Measurements from ENCODE around the gene NFE2.
"Not testable (repeated sequence)": the region's sequence is repeated elsewhere in the genome, so short reads cannot be mapped to it uniquely, and the experiment has no call there.

Gene NFE2

DNA sequence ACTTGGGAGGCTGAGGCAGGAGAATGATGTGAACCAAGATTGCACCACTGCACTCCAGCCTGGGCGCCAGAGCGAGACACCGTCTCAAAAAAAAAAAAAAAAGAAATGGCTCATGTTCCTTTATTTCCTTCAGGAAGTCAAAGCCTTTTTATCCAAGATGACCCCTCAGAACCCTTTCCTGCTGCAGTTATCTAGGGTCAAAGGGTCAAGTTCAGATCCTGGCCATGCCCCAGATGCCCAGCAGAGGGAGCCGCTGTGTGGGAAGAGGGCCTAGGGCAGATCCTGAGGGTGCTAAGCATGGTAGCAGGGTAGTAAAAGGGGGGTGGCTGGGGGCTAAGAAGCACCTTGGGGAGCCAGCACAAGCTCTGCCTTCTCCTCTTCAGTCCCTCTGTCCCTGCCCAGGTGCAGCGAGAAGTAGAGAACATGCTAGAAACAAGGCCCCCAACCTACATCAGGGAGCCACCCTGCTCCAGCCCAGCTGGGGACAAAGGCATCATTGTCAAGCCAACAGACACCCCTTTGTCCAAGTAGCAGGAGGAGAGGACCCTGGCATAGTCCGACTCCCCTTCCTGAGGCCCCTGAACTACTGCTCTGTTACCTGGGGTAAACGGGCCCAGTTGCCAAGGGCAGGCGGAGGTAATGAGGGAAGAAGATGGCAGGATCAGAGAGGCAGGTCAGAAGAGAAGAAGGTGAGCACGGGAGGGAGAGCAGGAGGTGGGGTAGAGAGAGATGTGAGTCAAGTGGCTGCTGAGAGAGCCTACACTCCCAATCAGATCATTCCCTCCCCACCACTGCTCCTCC, 6.5 kb downstream of the NFE2 start:
- Histone ChIP-seq H3K4me1 (ENCODE audit: control insufficient read depth, insufficient read depth, low read length, poor library complexity, severe bottlenecking) (no peaks in the 10 kb centered on the region), H3K9me3 (ENCODE audit: control insufficient read depth, low read length) (no peaks in the 10 kb centered on the region), H3K36me3 (ENCODE audit: control insufficient read depth, insufficient read depth, low read length) (no peaks in the 10 kb centered on the region), H3K27me3 (replicated peaks; ENCODE audit: control insufficient read depth, insufficient read depth, low read length, poor library complexity, severe bottlenecking) (no peaks in the 10 kb centered on the region), H3K27ac (ENCODE audit: insufficient read depth, low read length, poor library complexity, severe bottlenecking) (no peak overlapping the region), H3K4me3 (ENCODE audit: insufficient read depth, low read depth, low read length, poor library complexity, severe bottlenecking) (no peak overlapping the region)
- DNase-seq, result peak in 2 of 3 donors; percentile 19 to 42

DNA sequence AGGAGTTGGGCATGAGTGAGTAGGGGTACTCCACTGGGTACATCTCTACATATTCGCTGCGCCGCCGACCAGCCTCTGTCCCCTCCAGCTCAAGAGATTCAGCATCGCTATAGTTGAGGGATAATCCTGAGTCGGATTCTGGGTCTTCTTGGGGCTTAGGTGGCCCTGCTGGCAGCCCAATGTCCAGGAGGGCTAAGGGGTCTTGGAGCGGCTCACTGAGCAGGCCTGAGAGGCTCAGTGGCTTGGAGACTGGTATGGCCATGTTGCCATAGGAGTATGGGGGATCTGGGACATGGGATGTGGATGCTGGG, 7.9 kb downstream of the NFE2 start:
- Histone ChIP-seq H3K4me3 (ENCODE audit: insufficient read depth, low read depth, low read length, poor library complexity, severe bottlenecking) (no peak overlapping the region), H3K9me3 (ENCODE audit: control insufficient read depth, low read length) (no peaks in the 10 kb centered on the region), H3K36me3 (ENCODE audit: control insufficient read depth, insufficient read depth, low read length) (peaks cover 2% of the 10 kb centered on the region), H3K27me3 (replicated peaks; ENCODE audit: control insufficient read depth, insufficient read depth, low read length, poor library complexity, severe bottlenecking) (no peaks in the 10 kb centered on the region), H3K4me1 (ENCODE audit: control insufficient read depth, insufficient read depth, low read length, poor library complexity, severe bottlenecking) (no peaks in the 10 kb centered on the region), H3K27ac (ENCODE audit: insufficient read depth, low read length, poor library complexity, severe bottlenecking) (no peak overlapping the region)
- no peak for DNase-seq

DNA sequence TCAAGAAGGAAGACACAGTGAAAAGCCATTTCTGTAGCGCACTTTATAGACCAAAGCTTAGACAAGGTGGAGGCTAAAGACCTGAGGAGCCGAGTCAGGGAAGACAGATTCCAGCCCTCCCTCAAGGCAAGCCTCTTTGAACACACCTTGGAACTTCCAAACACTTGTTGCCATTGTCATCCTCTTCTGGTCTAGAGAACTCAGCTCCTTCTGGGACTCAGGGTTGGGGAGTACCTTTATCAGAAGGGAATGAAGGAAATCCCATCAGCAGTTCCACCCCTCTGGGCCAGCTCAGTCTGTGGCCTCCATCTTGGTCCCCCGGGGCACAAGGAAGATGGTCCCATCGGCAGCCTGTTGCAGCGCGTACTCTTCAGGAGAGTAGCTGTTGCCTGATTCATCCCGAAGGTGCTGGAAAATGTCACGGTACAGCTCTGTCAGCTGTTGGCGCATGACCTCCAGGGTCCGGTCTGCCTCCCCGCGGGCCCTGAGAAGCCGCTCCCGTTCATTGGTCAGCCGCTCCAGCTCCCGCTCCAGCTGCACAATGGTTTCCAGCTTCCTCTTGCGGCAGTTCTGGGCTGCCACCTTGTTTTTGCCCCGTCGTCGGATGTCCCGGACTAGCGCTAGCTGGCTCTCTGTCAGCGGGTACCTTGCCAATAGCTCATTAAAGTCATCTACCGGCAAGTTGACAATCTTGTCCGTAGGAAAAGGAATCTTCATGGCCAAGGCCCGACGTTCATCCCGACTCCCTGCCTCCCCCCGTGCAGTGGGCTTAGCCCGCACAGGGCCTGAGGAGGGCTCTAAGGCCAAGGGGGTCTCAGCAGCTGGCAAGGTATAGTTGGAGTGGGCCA, 8.5 kb downstream of the NFE2 start:
- Histone ChIP-seq H3K36me3 (ENCODE audit: control insufficient read depth, insufficient read depth, low read length) (peaks cover 8% of the 10 kb centered on the region), H3K27me3 (replicated peaks; ENCODE audit: control insufficient read depth, insufficient read depth, low read length, poor library complexity, severe bottlenecking) (no peaks in the 10 kb centered on the region), H3K9me3 (ENCODE audit: control insufficient read depth, low read length) (no peaks in the 10 kb centered on the region), H3K4me3 (ENCODE audit: insufficient read depth, low read depth, low read length, poor library complexity, severe bottlenecking) (no peak overlapping the region), H3K27ac (ENCODE audit: insufficient read depth, low read length, poor library complexity, severe bottlenecking) (no peak overlapping the region), H3K4me1 (ENCODE audit: control insufficient read depth, insufficient read depth, low read length, poor library complexity, severe bottlenecking) (no peaks in the 10 kb centered on the region)
- no peak for DNase-seq

DNA sequence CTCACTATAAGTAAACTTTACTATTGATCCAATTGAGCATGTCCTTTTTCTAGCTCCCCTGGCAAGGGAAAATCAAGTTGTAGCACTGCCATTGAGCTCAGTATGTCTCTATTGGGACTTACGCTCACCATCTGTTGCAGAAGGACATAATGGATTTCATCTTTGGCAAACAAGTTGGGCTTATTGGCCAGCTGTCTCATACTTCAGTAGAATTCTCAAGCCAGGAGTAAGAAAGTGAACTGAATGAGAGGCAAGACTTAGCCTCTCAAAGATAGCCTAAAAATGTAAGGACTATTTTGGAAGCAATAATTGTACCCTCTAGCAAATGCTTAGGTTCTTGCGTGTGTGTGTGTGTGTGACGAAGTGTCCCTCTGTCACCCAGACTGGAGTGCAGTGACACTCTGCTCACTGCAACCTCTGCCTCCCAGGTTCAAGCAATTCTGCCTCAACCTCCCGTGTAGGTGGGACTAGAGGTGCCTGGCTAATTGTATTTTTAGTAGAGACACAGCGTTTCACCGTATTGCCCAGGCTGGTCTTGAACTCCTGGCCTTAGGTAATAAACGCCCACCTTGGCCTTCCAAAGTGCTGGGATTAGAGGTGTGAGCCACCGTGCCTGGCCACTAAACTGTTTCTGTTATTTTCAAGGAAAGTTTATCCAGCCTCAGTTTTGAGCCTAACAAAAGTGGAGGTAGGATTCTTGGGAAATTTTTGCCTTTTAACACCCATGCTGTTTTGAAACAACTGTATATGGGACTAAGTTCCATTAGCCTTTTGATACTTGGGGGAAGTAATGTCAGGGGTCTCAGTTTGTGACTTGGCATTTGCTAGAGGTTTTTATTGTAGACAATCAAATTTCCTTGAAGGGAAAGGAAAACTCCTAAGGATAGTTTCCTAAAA, 13.3 kb downstream of the NFE2 start:
- Histone ChIP-seq H3K4me1 (ENCODE audit: control insufficient read depth, insufficient read depth, low read length, poor library complexity, severe bottlenecking) (peaks cover 19% of the 10 kb centered on the region), H3K36me3 (ENCODE audit: control insufficient read depth, insufficient read depth, low read length) (peaks cover 51% of the 10 kb centered on the region), H3K9me3 (ENCODE audit: control insufficient read depth, low read length) (no peaks in the 10 kb centered on the region), H3K27ac (ENCODE audit: insufficient read depth, low read length, poor library complexity, severe bottlenecking) (no peak overlapping the region), H3K27me3 (replicated peaks; ENCODE audit: control insufficient read depth, insufficient read depth, low read length, poor library complexity, severe bottlenecking) (no peaks in the 10 kb centered on the region), H3K4me3 (ENCODE audit: insufficient read depth, low read depth, low read length, poor library complexity, severe bottlenecking) (no peak overlapping the region)
- no peak for DNase-seq

DNA sequence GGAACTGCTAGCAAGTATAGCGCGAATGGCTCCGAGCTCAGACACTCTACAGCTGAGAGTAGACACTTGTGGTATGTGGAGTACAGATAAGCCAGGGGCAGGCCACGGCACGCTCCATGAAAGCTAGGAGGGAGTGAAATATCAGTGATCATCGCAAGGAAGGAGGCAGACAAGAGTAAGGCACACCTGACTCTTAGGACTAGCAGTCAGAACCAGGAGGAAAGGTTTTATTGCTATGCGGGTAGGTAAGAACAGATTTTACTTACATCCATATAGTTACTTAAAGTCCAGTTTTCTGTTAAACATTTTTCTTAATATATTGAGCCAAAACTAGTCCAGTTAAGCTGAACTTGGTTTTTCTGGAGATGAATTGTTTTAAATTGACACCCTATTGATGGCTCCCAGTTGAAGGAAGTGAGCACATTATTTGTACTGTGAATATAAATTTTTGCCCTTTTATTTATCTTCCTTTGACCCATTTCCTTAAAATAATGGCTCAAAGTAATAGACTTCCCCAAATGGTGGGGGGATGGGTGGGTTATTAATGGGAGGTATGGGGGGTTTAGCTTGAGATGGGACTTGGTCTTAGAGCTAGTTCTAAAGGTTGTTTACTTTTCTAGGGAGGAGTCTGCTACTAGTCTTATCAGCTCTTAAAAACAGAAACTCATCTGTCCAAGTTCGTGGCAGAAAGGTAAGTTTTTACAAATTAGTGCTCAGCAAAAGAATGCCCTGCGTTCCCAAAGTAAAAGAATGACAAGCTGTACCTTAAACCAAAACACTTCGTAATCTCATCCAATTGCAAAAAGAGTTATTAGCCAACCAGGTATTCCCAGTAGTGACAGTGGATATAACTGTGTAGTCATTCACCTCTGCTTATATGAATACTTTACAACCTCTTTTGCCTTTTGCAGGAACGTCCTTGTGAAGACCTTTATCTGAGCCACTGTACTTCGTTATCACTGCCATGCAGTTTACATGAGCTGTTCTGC, 14.5 kb downstream of the NFE2 start:
- no peaks in the 10 kb centered on the region for H3K27me3 ChIP-seq (replicated peaks; ENCODE audit: control insufficient read depth, insufficient read depth, low read length, poor library complexity, severe bottlenecking)
- DNase-seq, result no peak
- H3K4me3 ChIP-seq (ENCODE audit: insufficient read depth, low read depth, low read length, poor library complexity, severe bottlenecking), result no peak overlapping the region
- H3K36me3 ChIP-seq (ENCODE audit: control insufficient read depth, insufficient read depth, low read length), result peaks cover 63% of the 10 kb centered on the region
- H3K27ac ChIP-seq (ENCODE audit: insufficient read depth, low read length, poor library complexity, severe bottlenecking), result no peak overlapping the region
- no peaks in the 10 kb centered on the region for H3K9me3 ChIP-seq (ENCODE audit: control insufficient read depth, low read length)
- H3K4me1 ChIP-seq (ENCODE audit: control insufficient read depth, insufficient read depth, low read length, poor library complexity, severe bottlenecking), result peaks cover 29% of the 10 kb centered on the region

DNA sequence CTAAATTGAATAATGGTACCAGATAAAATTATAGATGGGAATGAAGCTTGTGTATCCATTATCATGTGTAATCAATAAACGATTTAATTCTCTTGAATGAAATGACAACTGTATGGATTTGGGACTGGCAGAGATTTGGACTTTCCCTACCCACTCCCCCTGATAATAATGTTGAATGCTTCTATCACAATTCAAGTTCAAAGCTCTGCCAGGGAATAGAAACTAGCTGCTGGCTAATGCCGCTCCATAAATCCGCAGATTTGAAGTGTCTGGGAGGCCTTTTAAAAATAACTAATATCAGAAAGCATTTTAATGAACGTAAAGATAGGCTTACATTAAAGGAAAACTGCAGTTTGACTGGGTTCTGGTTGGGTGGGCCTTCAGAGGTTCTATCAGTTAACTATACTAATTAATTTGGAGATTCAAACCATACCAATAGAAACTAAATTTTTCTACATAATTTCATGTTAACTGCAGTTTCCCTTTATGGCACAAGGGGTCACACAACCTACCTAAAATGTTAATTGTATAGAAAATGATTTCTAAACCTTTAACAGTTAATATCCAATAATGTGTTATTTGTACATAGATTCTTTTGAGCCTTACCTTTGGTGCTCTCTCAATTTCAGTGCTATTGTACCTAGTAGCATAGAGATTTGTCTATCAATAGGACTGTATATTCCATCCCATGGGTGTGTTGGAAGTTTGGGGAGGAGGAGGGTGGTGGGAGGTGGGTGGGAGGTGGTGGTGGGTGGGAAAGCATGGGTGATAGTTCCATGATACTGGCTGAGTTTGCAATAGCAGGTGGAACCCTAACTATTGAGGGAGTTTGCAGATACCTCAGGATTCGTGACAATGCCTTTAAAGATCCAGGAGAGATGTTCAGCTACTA, 15.4 kb downstream of the NFE2 start:
- H3K27ac ChIP-seq (ENCODE audit: insufficient read depth, low read length, poor library complexity, severe bottlenecking), result no peak overlapping the region
- H3K36me3 ChIP-seq (ENCODE audit: control insufficient read depth, insufficient read depth, low read length), result peaks cover 64% of the 10 kb centered on the region
- peaks cover 31% of the 10 kb centered on the region for H3K4me1 ChIP-seq (ENCODE audit: control insufficient read depth, insufficient read depth, low read length, poor library complexity, severe bottlenecking)
- no peak for DNase-seq
- H3K4me3 ChIP-seq (ENCODE audit: insufficient read depth, low read depth, low read length, poor library complexity, severe bottlenecking), result no peak overlapping the region
- H3K9me3 ChIP-seq (ENCODE audit: control insufficient read depth, low read length), result no peaks in the 10 kb centered on the region
- no peaks in the 10 kb centered on the region for H3K27me3 ChIP-seq (replicated peaks; ENCODE audit: control insufficient read depth, insufficient read depth, low read length, poor library complexity, severe bottlenecking)

DNA sequence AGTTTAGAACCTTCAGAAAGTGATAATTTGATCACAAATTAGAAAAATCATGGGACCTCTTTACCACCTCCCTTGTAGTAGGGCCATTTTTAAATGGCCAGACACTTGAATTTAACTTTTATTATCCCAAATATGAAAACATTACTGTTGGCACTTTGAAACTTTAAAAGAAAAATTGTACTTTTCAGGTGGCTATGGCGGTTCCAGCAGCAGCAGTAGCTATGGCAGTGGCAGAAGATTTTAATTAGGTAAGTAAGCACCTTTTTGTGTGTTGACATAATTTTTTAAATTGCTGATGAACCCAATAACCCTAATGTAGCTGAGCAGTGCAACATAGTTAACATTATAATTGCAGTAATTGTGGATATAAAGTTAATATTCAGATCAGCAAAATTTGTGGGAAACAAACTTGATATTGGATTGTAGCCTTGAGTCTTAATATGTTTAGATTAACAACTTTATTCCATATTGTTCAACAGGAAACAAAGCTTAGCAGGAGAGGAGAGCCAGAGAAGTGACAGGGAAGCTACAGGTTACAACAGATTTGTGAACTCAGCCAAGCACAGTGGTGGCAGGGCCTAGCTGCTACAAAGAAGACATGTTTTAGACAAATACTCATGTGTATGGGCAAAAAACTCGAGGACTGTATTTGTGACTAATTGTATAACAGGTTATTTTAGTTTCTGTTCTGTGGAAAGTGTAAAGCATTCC, 16.6 kb downstream of the NFE2 start:
- peak overlapping the region; percentile 52 for H3K27ac ChIP-seq (ENCODE audit: insufficient read depth, low read length, poor library complexity, severe bottlenecking)
- H3K27me3 ChIP-seq (replicated peaks; ENCODE audit: control insufficient read depth, insufficient read depth, low read length, poor library complexity, severe bottlenecking); H3K4me3 ChIP-seq (ENCODE audit: insufficient read depth, low read depth, low read length, poor library complexity, severe bottlenecking); H3K9me3 ChIP-seq (ENCODE audit: control insufficient read depth, low read length); DNase-seq: not testable (repeated sequence)
- peaks cover 31% of the 10 kb centered on the region for H3K4me1 ChIP-seq (ENCODE audit: control insufficient read depth, insufficient read depth, low read length, poor library complexity, severe bottlenecking)
- peaks cover 64% of the 10 kb centered on the region for H3K36me3 ChIP-seq (ENCODE audit: control insufficient read depth, insufficient read depth, low read length)

DNA sequence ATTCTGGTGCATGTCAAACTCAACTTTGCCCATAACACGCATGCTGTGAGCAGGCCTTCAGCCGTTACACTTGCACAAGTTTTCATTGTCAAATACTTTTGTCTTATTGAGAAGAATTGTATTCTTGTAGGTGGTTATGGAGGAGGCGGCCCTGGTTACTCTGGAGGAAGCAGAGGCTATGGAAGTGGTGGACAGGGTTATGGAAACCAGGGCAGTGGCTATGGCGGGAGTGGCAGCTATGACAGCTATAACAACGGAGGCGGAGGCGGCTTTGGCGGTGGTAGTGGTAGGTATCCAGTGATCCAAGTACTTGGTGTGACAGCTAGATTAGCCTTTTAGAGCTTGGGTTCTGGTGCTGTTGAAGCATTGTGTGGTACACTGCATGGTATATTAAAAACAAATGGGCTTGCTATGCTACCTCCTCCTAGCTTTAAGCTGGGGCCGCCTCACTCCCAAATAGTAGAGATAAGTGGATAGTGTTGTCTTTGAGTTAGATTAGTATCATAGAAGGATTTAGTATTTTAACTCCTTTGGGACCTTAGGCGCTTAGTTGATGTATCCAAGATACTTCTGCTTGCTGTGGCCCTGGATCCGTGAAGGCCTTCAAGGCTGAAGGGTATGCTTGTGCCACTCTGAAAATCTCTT, 17.7 kb downstream of the NFE2 start:
- no peaks in the 10 kb centered on the region for H3K9me3 ChIP-seq (ENCODE audit: control insufficient read depth, low read length)
- H3K27ac ChIP-seq (ENCODE audit: insufficient read depth, low read length, poor library complexity, severe bottlenecking), result peak overlapping the region; percentile 52
- H3K4me3 ChIP-seq (ENCODE audit: insufficient read depth, low read depth, low read length, poor library complexity, severe bottlenecking), result no peak overlapping the region
- peaks cover 39% of the 10 kb centered on the region for H3K4me1 ChIP-seq (ENCODE audit: control insufficient read depth, insufficient read depth, low read length, poor library complexity, severe bottlenecking)
- H3K27me3 ChIP-seq (replicated peaks; ENCODE audit: control insufficient read depth, insufficient read depth, low read length, poor library complexity, severe bottlenecking), result no peaks in the 10 kb centered on the region
- DNase-seq, result no peak
- peaks cover 63% of the 10 kb centered on the region for H3K36me3 ChIP-seq (ENCODE audit: control insufficient read depth, insufficient read depth, low read length)

Data from effector memory CD4-positive, alpha-beta T cell (primary cell).